Measurements from ENCODE around the gene LDOC1.

Gene LDOC1

DNA sequence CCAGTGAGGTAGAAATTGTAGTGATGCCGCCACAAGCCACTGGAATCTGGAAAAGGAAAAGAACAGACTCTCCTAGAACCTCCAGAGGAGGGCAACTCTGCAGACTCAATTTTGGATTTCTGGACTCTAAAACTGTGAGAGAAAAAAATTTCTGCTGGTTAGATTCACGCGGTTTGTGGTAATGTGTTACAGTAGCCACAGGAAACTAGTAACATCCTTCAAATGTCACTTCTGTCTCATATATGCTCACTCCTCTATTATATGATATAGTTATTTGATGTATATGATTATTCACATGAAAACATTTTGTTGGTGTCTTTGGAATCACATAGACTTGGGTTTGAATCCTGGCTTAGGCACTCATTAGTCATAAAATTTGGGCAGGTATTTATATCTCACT, 18.8 kb downstream of the LDOC1 start:
- no peak for TF ChIP-seq EP300 (IDR thresholded peaks at IDR 0.05; ENCODE audit: borderline replicate concordance)
- TF ChIP-seq CEBPB (IDR thresholded peaks at IDR 0.05) = no peak
- no peak for TF ChIP-seq FOXM1 (IDR thresholded peaks at IDR 0.05; ENCODE audit: borderline replicate concordance, low read depth)
- TF ChIP-seq TCF12 (IDR thresholded peaks at IDR 0.05; ENCODE audit: low read depth) = no peak
- no peak for TF ChIP-seq TEAD4 (IDR thresholded peaks at IDR 0.05)
- no peak for TF ChIP-seq RAD21 (IDR thresholded peaks at IDR 0.05; ENCODE audit: low read depth)
- no peak for TF ChIP-seq EGR1 (IDR thresholded peaks at IDR 0.05)
- TF ChIP-seq, protein P1, sequence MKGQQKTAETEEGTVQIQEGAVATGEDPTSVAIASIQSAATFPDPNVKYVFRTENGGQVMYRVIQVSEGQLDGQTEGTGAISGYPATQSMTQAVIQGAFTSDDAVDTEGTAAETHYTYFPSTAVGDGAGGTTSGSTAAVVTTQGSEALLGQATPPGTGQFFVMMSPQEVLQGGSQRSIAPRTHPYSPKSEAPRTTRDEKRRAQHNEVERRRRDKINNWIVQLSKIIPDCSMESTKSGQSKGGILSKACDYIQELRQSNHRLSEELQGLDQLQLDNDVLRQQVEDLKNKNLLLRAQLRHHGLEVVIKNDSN (IDR thresholded peaks at IDR 0.05) = no peak
- no peak for TF ChIP-seq ZBTB7A (IDR thresholded peaks at IDR 0.05; ENCODE audit: low read depth)

DNA sequence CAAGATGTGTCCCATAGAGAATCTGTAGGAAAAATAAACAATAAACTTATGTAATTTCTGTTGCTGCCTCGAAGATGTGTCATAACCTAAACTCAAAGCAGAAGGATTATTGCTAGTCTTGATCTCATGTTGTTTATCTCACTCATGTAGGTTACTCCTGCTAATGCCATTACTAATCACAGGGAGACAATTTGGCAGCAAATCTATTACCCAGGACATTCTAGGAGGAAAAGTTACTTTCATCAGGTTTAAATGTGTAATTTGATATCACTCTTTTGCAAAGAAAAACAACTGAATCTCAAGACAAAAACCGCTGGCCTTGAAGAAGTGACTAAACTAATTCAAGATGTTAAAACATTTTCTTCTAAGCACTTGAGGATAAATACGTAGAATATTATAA, 34.0 kb downstream of the LDOC1 start:
- TF ChIP-seq TAF1 (IDR thresholded peaks at IDR 0.05; ENCODE audit: low read depth) = no peak
- no peak for TF ChIP-seq TEAD4 (IDR thresholded peaks at IDR 0.05)
- TF ChIP-seq FOXM1 (IDR thresholded peaks at IDR 0.05; ENCODE audit: borderline replicate concordance, low read depth) = no peak
- no peak for TF ChIP-seq EP300 (IDR thresholded peaks at IDR 0.05; ENCODE audit: borderline replicate concordance)
- TF ChIP-seq ZBTB7A (IDR thresholded peaks at IDR 0.05; ENCODE audit: low read depth) = no peak
- TF ChIP-seq RAD21 (IDR thresholded peaks at IDR 0.05; ENCODE audit: low read depth) = no peak
- TF ChIP-seq TCF12 (IDR thresholded peaks at IDR 0.05; ENCODE audit: low read depth) = no peak
- TF ChIP-seq NFIC (IDR thresholded peaks at IDR 0.05) = no peak
- no peak for TF ChIP-seq YY1 (IDR thresholded peaks at IDR 0.05; ENCODE audit: low read depth)
- TF ChIP-seq, protein P1 (IDR thresholded peaks at IDR 0.05) = no peak
- TF ChIP-seq, protein P2, sequence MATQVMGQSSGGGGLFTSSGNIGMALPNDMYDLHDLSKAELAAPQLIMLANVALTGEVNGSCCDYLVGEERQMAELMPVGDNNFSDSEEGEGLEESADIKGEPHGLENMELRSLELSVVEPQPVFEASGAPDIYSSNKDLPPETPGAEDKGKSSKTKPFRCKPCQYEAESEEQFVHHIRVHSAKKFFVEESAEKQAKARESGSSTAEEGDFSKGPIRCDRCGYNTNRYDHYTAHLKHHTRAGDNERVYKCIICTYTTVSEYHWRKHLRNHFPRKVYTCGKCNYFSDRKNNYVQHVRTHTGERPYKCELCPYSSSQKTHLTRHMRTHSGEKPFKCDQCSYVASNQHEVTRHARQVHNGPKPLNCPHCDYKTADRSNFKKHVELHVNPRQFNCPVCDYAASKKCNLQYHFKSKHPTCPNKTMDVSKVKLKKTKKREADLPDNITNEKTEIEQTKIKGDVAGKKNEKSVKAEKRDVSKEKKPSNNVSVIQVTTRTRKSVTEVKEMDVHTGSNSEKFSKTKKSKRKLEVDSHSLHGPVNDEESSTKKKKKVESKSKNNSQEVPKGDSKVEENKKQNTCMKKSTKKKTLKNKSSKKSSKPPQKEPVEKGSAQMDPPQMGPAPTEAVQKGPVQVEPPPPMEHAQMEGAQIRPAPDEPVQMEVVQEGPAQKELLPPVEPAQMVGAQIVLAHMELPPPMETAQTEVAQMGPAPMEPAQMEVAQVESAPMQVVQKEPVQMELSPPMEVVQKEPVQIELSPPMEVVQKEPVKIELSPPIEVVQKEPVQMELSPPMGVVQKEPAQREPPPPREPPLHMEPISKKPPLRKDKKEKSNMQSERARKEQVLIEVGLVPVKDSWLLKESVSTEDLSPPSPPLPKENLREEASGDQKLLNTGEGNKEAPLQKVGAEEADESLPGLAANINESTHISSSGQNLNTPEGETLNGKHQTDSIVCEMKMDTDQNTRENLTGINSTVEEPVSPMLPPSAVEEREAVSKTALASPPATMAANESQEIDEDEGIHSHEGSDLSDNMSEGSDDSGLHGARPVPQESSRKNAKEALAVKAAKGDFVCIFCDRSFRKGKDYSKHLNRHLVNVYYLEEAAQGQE (IDR thresholded peaks at IDR 0.05; ENCODE audit: low read depth) = no peak
- no peak for TF ChIP-seq CEBPB (IDR thresholded peaks at IDR 0.05)
- TF ChIP-seq, protein P3, sequence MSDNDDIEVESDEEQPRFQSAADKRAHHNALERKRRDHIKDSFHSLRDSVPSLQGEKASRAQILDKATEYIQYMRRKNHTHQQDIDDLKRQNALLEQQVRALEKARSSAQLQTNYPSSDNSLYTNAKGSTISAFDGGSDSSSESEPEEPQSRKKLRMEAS (IDR thresholded peaks at IDR 0.05) = no peak
- no peak for TF ChIP-seq EGR1 (IDR thresholded peaks at IDR 0.05)
- no peak for TF ChIP-seq CREB1 (IDR thresholded peaks at IDR 0.05; ENCODE audit: low read depth)

DNA sequence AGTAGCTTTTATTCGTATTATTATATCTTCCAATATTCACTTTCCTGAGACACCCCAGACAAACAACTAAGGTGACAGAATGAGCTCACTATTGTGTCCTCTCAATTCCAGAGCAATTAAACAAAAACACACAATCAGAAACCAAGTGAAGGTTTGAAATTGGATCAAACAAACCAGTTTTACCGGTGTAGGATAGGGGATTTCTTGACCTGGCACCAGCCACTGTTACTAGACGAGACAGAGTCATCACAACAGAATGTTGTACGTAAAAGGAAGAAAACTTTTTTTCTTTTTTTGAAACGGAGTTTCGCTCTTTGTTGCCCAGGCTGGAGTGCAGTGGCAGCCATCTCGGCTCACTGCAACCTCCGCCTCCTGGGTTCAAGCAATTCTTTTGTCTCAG, 43.7 kb downstream of the LDOC1 start:
- TF ChIP-seq CREB1 (IDR thresholded peaks at IDR 0.05; ENCODE audit: low read depth) = no peak
- TF ChIP-seq, protein P1 (IDR thresholded peaks at IDR 0.05) = no peak

DNA sequence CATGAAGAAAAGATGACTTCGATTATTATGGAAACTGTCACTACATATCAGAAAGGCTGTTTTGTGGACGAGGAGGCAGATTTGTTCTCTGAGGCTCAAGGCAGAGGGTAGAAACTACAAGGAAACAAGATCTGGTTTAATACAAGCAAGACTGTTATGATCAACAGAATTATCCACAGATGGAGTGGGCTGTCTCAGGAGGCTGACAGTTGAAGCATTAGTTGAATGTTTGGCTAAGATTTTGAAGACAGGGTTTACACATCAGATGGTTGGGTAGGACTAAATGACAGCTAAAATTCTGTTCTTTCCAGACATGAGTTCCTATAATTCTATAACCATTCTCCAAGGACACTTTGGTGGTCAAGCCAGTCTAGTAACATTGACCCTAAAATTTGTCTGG, 49.8 kb downstream of the LDOC1 start:
- no peak for TF ChIP-seq FOXM1 (IDR thresholded peaks at IDR 0.05; ENCODE audit: borderline replicate concordance, low read depth)
